Left renal cortex interstitium (tissue), 4 donors: Measurements from ENCODE around the gene PPCDC. TPM values are rescaled to one million over a fixed set of nuclear protein-coding genes. Genes with fewer than 3 reads are reported as not detected.

ENCODE experiments used
- DNase-seq, 4 donors: peaks; one replicate each; pipeline ENCODE4 v3.0.0-alpha.2; 2013; ENCODE audit warnings: low read depth in 4 of 4, low spot score in 2 of 4, missing footprints in 1 of 4
- polyA plus RNA-seq, 4 donors: library from polyadenylated mRNA; unstranded; fragments of 120-200 nt; gene quantifications; one replicate each; pipeline ENCODE4 v1.2.1, GENCODE V29; 2013; ENCODE audit not compliant: insufficient read length in 4 of 4

The PPCDC gene
- polyA plus RNA-seq, 4 donors, result 11.1 to 15.1 (median 14.3) TPM

- no peak for DNase-seq
These were observed 19.5 kb downstream of the PPCDC start for GRCh38 chr15:75042730-75043508.

GRCh38 chr15:75043509-75044257 lies 20.3 kb downstream of the PPCDC start:
- peak in 2 of 4 donors; percentile 55 to 60 for DNase-seq

GRCh38 chr15:75044258-75044878 lies 21.0 kb downstream of the PPCDC start:
- no peak for DNase-seq

- DNase-seq, result no peak
These were observed 22.1 kb downstream of the PPCDC start for GRCh38 chr15:75045332-75046015.

DNA sequence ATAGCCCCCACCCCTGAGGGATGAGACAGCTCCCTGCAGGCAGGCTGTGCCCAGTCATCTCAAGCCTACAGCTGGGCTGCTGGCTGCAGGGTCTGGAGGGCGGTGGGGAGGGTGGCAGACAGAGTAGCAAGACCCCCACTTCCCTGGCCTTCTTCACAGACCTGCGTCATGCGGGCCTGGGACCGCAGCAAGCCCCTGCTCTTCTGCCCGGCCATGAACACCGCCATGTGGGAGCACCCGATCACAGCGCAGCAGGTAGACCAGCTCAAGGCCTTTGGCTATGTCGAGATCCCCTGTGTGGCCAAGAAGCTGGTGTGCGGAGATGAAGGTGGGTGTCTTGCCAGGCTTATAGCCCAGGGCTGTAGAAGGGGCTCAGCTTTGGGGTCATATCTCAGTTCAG lies 25.0 kb downstream of the PPCDC start:
- no peak for DNase-seq

- DNase-seq, result no peak
These were observed 26.0 kb downstream of the PPCDC start for GRCh38 chr15:75049392-75049791.

- no peak for DNase-seq
These were observed 26.9 kb downstream of the PPCDC start for GRCh38 chr15:75050283-75050682.

GRCh38 chr15:75051191-75051608 lies 27.8 kb downstream of the PPCDC start:
- no peak for DNase-seq

GRCh38 chr15:75051711-75052110 lies 28.3 kb downstream of the PPCDC start:
- no peak for DNase-seq

- no peak for DNase-seq
These were observed 29.8 kb downstream of the PPCDC start for GRCh38 chr15:75052972-75053747.

DNA sequence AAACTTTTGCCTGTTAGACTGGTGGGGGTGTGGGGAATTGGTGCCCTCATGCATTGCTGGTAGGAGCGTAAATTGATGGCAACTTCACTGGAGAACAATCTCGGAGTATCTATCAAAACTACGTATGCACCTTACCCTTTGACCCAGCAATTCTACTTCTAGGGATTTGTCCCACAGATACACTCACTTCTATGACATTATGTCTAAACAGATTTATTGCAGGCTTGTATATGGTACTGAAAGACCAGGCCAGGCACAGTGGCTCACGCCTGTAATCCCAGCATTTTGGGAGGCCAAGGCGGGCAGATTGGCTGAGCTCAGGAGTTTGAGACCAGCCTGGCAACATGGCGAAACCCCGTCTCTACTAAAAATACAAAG lies 30.3 kb downstream of the PPCDC start:
- no peak for DNase-seq

- DNase-seq, result no peak
These were observed 30.9 kb downstream of the PPCDC start for GRCh38 chr15:75054172-75054897.

DNA sequence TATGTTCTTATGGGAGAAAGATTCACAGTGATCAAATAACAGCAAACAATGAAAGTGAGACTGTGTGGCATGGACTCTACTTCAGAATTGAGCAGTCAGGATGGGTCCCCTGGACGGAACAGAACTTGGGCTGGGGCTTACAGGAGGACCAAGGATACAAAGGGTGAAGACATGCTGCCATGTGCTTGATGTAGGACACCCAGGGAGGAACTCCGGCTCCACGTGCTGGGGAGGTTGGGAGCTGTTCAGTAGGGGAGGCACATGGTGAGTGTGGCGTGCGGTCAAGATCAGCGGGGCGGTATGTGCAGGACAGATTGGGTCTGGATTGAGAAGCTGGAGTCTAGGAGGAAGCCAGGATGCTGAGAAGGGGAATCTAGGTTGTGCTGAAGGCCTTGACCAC lies 32.6 kb downstream of the PPCDC start:
- DNase-seq, result no peak

DNA sequence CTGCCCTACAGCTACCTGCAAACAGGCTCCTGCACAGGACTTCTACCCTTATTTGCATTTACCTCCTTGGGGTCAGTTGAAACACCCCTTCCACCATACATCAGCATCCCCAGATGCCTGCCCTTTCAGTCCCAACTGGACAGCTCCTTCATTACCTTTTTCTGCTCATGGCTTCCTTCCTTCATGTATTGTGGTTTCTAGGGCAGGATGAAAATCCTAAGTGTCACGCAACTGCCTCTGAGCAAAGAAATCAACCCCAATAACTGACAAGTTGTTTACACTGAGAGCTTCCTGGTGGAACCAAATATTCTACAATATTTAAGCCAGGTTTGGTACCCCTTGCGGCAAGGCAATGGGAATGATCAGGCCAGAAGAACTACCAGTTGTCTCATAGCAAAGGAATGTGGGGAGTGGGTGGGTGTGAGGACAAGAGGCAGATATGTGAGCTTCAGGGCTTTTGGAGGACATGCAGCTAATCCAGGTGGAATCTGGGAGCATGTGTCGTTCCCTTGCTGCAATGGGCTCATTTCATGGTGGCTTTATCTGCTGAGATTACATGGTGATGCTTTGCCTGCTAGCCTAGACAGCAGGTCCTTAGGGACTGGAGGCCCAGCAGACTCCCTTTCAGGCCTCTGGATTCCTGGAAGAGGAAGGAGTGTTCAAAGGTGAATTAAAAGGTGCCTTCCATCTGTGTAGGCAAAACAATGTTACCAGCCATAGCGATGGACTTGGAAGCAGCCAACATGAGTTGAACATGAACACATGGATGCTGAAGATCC lies 34.9 kb downstream of the PPCDC start:
- no peak for DNase-seq

GRCh38 chr15:75059607-75060006 lies 36.2 kb downstream of the PPCDC start:
- DNase-seq, result no peak

- DNase-seq, result no peak
These were observed 37.9 kb downstream of the PPCDC start for GRCh38 chr15:75061272-75061671.

DNA sequence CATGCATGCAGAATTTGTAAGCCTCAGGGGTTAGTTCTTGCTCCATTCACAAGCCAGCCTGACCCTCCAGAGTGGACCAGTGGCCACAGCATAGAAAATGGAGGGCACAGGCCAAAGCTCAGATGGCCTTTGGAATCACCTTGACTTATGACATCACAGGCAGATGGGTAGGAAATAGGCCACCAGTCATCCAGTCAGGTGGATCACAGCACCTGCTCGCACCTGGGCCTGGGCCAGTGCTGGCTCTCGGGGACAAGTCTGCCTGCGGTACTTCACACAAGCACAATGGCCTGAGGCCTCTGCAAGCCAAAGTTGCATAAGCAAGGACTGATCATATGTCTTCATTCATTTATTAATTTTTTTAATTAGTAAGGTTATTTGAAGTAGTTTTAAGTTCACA lies 39.3 kb downstream of the PPCDC start:
- DNase-seq, result no peak

GRCh38 chr15:75063338-75063737 lies 39.9 kb downstream of the PPCDC start:
- no peak for DNase-seq

DNA sequence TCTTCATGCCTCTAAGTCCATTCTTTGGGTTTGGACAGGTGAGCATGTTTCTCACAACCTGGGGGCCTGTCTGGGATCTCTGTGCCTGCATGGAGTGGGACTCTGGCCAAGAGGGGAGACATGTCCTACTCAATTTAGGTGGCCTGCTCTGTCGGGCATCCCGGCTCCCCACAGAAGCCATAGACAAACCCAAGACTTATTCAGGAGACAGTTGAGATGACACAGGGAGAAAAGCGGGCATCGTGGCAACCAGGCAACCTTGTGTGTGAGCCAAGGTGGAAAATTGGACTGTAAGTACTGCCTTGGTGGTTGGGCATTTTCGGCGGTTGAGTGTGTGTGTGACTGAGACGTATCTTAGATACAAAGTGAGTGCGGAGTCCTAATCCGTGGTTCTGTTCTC lies 40.5 kb downstream of the PPCDC start:
- DNase-seq, result no peak
